GM18508 (cell line): Measurements from ENCODE around the gene CFAP251.

Source experiments
- ATAC-seq: cut with Tn5 transposase; IDR thresholded peaks from one replicate; pipeline ENCODE4 v1.9.1; 2021; ENCODE audit warnings: moderate number of reproducible peaks; ENCODE audit not compliant: insufficient read depth, unreplicated experiment

The CFAP251 gene

GRCh38 chr12:122045262-122045661, 126.9 kb downstream of the CFAP251 start:
- ATAC-seq = no peak

GRCh38 chr12:122046145-122046544, 127.8 kb downstream of the CFAP251 start:
- no peak for ATAC-seq

GRCh38 chr12:122048151-122048550, 129.8 kb downstream of the CFAP251 start:
- no peak for ATAC-seq

GRCh38 chr12:122049827-122050226, 131.4 kb downstream of the CFAP251 start:
- ATAC-seq = no peak

- no peak for ATAC-seq
Observed at GRCh38 chr12:122050706-122051105, 132.3 kb downstream of the CFAP251 start.

- ATAC-seq = no peak
Observed at GRCh38 chr12:122051231-122051876, 133.0 kb downstream of the CFAP251 start.

GRCh38 chr12:122052285-122052684, 133.9 kb downstream of the CFAP251 start:
- ATAC-seq = no peak
